Smooth muscle cell (in vitro differentiated cells): ENCODE measurements around the gene KLHL7. TPM values are rescaled to one million over a fixed set of nuclear protein-coding genes. Genes with fewer than 3 reads are reported as not detected.

Source experiments
- DNase-seq: peaks from one replicate; lab custom pipeline; 2025; ENCODE audit not compliant: unreplicated experiment; lab: John Stamatoyannopoulos, UW
- H2AFZ ChIP-seq: fragments of 200-600 bp; sonication (generic); 2 replicates; pipeline ENCODE4 v1.6.0; 2016; ENCODE audit warnings: antibody characterized with exemption, low read depth, mild to moderate bottlenecking
- H3F3A ChIP-seq: fragments of 200-600 bp; sonication (generic); 2 replicates; pipeline ENCODE4 v1.6.0; 2017; ENCODE audit warnings: antibody characterized with exemption, low read depth
- H3K27ac ChIP-seq: fragments of 200-600 bp; sonication (generic); 2 replicates; pipeline ENCODE4 v1.5.1; 2016; ENCODE audit warnings: low read depth, mild to moderate bottlenecking
- H3K27me3 ChIP-seq: fragments of 200-600 bp; sonication (generic); 2 replicates; pipeline ENCODE4 v1.6.1; 2016; ENCODE audit warnings: low read depth, mild to moderate bottlenecking
- H3K36me3 ChIP-seq: fragments of 200-600 bp; sonication (generic); 2 replicates; pipeline ENCODE4 v1.5.1; 2016; ENCODE audit warnings: low read depth
- H3K4me1 ChIP-seq: fragments of 200-600 bp; sonication (generic); 2 replicates; pipeline ENCODE4 v1.5.1; 2016; ENCODE audit warnings: low read depth
- H3K4me2 ChIP-seq: fragments of 200-600 bp; sonication (generic); 2 replicates; pipeline ENCODE4 v1.6.0; 2016; ENCODE audit warnings: mild to moderate bottlenecking
- H3K4me3 ChIP-seq: fragments of 200-600 bp; sonication (generic); 2 replicates; pipeline ENCODE4 v1.5.1; 2016; ENCODE audit warnings: mild to moderate bottlenecking
- H3K79me2 ChIP-seq: fragments of 200-600 bp; sonication (generic); 2 replicates; pipeline ENCODE4 v1.6.0; 2016; ENCODE audit warnings: low read depth, mild to moderate bottlenecking
- H3K9ac ChIP-seq: fragments of 200-600 bp; sonication (generic); 2 replicates; pipeline ENCODE4 v1.6.0; 2016; ENCODE audit warnings: low read depth
- H3K9me3 ChIP-seq: fragments of 200-600 bp; sonication (generic); replicated peaks from 2 replicates; pipeline ENCODE4 v1.5.1; 2016; ENCODE audit warnings: low read depth
- H4K20me1 ChIP-seq: fragments of 200-600 bp; sonication (generic); 2 replicates; pipeline ENCODE4 v1.6.0; 2016; ENCODE audit warnings: low read depth
- CTCF ChIP-seq: fragments of 200-600 bp; sonication (generic); IDR thresholded peaks from 2 replicates; pipeline ENCODE4 v1.5.1; 2017; ENCODE audit warnings: borderline replicate concordance, mild to moderate bottlenecking, antibody characterized with exemption; ENCODE audit not compliant: insufficient read depth, poor library complexity, severe bottlenecking
- WGBS: methylation state at CpG from one replicate; pipeline ENCODE4 v1.1.7; 2016; ENCODE audit warnings: low lambda C conversion rate; 5-methylcytosine and 5-hydroxymethylcytosine counted together
- polyA plus RNA-seq: library from polyadenylated mRNA; unstranded; fragments of >200 nt; fragmentation: Nextera tagmentation; extraction: Ambion mirVana; gene quantifications from 2 replicates; pipeline ENCODE4 v1.2.1, GENCODE V29; 2016
- total RNA-seq: library from RNA; depleted of rRNA; stranded (reverse); fragments of >200 nt; gene quantifications from 2 replicates; pipeline ENCODE4 v1.2.3, GENCODE V29; 2014

The KLHL7 gene
- total and polyA plus RNA-seq, 2 experiments from 2014 or later, result 40.1 to 56.4 TPM

GRCh38 chr7:23093546-23093945, 12.0 kb upstream of the KLHL7 start:
- H3K36me3 ChIP-seq, result no peaks in the 10 kb centered on the region
- no peaks in the 10 kb centered on the region for H3K4me1 ChIP-seq
- H2AFZ ChIP-seq, result no peak overlapping the region
- H3K9me3 ChIP-seq, result no peaks in the 10 kb centered on the region
- no peaks in the 10 kb centered on the region for H4K20me1 ChIP-seq
- no peaks in the 10 kb centered on the region for H3K27me3 ChIP-seq
- H3K9ac ChIP-seq, result no peak overlapping the region
- no peaks in the 10 kb centered on the region for H3F3A ChIP-seq
- H3K4me3 ChIP-seq, result no peak overlapping the region
- no peak for DNase-seq
- WGBS, result 56% methylated on average over 1 of the region's 1 CpG
- no peaks in the 10 kb centered on the region for H3K79me2 ChIP-seq
- TF ChIP-seq CTCF, result no peak
- no peak overlapping the region for H3K27ac ChIP-seq
- no peak overlapping the region for H3K4me2 ChIP-seq

GRCh38 chr7:23096518-23097290, 8.9 kb upstream of the KLHL7 start:
- Histone ChIP-seq H3K9ac (no peak overlapping the region), H4K20me1 (no peaks in the 10 kb centered on the region), H3K4me2 (no peak overlapping the region), H3K27me3 (no peaks in the 10 kb centered on the region), H3F3A (no peaks in the 10 kb centered on the region), H3K36me3 (no peaks in the 10 kb centered on the region), H3K9me3 (no peaks in the 10 kb centered on the region), H3K27ac (no peak overlapping the region), H2AFZ (no peak overlapping the region), H3K4me3 (no peak overlapping the region), H3K79me2 (no peaks in the 10 kb centered on the region), H3K4me1 (no peaks in the 10 kb centered on the region)
- TF ChIP-seq CTCF, result no peak
- WGBS, result 100% methylated on average over 2 of the region's 2 CpGs
- DNase-seq, result no peak

GRCh38 chr7:23098029-23098428, 7.6 kb upstream of the KLHL7 start:
- Histone ChIP-seq H3K4me3 (no peak overlapping the region), H3K9me3 (peaks cover 6% of the 10 kb centered on the region), H3K9ac (no peak overlapping the region), H3F3A (no peaks in the 10 kb centered on the region), H2AFZ (no peak overlapping the region), H3K27ac (no peak overlapping the region), H3K4me1 (no peaks in the 10 kb centered on the region), H3K27me3 (no peaks in the 10 kb centered on the region), H4K20me1 (no peaks in the 10 kb centered on the region), H3K4me2 (no peak overlapping the region), H3K79me2 (no peaks in the 10 kb centered on the region), H3K36me3 (no peaks in the 10 kb centered on the region)
- WGBS, result 94% methylated on average over 9 of the region's 9 CpGs
- DNase-seq, result no peak
- TF ChIP-seq CTCF, result no peak

GRCh38 chr7:23098460-23098859, 7.1 kb upstream of the KLHL7 start:
- no peaks in the 10 kb centered on the region for H3K36me3 ChIP-seq
- H2AFZ ChIP-seq, result no peak overlapping the region
- H4K20me1 ChIP-seq, result no peaks in the 10 kb centered on the region
- H3K4me2 ChIP-seq, result no peak overlapping the region
- H3F3A ChIP-seq, result no peaks in the 10 kb centered on the region
- WGBS, result 58% methylated on average over 2 of the region's 2 CpGs
- H3K27me3 ChIP-seq, result no peaks in the 10 kb centered on the region
- H3K4me3 ChIP-seq, result no peak overlapping the region
- H3K27ac ChIP-seq, result no peak overlapping the region
- no peak for TF ChIP-seq CTCF
- peaks cover 6% of the 10 kb centered on the region for H3K9me3 ChIP-seq
- H3K79me2 ChIP-seq, result no peaks in the 10 kb centered on the region
- no peak for DNase-seq
- no peaks in the 10 kb centered on the region for H3K4me1 ChIP-seq
- H3K9ac ChIP-seq, result no peak overlapping the region
